GM12874 (cell line): ENCODE measurements around the gene ACTR3C.

ENCODE experiments used
- CTCF ChIP-seq: IDR thresholded peaks from 2 replicates; pipeline ENCODE4 v1.5.1; 2011; ENCODE audit warnings: low read depth, mild to moderate bottlenecking, control low read depth, low read length, moderate library complexity; ENCODE audit not compliant: insufficient read depth

The ACTR3C gene

DNA sequence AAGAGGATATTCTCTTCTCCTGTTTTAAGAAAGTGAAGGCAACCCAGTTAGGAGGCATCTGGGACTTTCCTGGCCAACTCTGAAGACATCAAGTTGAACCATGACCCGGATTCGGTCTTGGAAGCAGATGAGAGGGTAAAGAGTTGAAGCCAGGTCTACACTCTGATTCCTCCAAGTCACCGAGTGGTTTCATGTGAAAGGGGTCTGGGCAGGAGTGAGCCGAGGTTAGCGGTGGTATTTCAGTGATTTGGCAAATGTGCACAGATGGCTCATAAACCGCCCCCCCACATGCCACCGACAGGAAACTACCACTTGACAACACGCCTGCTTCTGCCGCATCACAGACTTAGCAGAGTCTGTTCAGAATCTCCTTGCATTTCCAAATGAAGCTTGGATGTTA, 33.9 kb upstream of the ACTR3C start:
- TF ChIP-seq CTCF, result no peak

DNA sequence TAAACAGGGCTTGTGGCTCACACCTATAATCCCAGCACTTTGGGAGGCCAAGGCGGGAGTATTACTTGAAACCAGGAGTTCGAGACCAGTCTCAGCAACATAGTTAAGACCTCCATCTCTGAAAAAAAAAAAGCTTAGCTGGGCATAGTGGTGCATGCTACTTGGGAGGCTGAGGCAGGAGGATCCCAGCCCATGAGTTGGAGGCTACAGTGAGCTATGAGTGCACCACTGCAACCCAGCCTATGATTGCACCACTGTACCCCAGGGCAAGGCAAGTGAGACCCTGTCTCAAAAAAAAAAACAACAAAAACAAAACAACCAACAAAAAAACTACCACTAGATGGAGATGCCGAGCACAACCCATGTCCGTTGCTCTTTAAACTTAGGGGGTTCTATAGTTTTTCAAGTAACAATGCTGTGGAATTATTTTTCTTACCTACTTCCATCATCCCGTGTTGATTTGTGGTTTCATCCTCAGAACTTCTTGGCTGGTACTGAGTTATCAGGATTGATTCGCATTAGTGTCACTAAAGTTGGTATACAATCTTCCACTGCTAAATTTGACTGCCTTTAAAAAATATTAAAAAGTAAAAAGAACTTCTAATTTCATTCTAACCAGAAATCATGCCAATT, 33.0 kb upstream of the ACTR3C start:
- peak; percentile 66 for TF ChIP-seq CTCF

GRCh38 chr7:150355666-150356059, 32.3 kb upstream of the ACTR3C start:
- no peak for TF ChIP-seq CTCF

GRCh38 chr7:150351587-150352194, 28.3 kb upstream of the ACTR3C start:
- no peak for TF ChIP-seq CTCF

- TF ChIP-seq CTCF, result no peak
Measured at GRCh38 chr7:150346922-150347321, 23.6 kb upstream of the ACTR3C start.

- TF ChIP-seq CTCF, result no peak
Measured at GRCh38 chr7:150345012-150345411, 21.7 kb upstream of the ACTR3C start.

DNA sequence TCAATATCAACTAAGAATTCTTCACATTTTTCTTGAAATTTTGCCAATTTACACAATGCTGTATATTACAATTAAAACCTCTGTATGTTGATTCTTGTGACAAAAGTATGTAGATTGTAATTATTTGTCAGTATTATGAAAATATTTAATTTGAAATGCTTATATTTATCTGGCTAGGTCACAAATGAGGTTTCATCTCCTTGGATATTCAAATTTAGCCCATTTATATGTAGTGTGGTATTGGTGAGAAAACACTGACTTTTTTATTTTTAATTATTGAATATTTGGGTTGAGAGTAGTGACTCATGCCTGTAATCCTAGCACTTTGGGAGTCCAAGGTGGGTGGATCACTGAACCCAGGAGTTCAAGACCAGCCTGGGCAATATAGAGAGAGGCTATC, 21.0 kb upstream of the ACTR3C start:
- no peak for TF ChIP-seq CTCF
